Skin of body (tissue), 2 donors: ENCODE data around the gene PATJ. TPM values are rescaled to one million over a fixed set of nuclear protein-coding genes. Genes with fewer than 3 reads are reported as not detected.
A peak's percentile ranks its signal among the peaks of the same experiment; 100 is the strongest.
"Not testable (repeated sequence)": the region's sequence is repeated elsewhere in the genome, so short reads cannot be mapped to it uniquely, and the experiment has no call there.

ENCODE experiments used
- DNase-seq: peaks from one replicate; lab custom pipeline; 2025; lab: John Stamatoyannopoulos, UW
- total RNA-seq: library from RNA; depleted of rRNA; stranded (reverse); fragments of >200 nt; gene quantifications from one replicate; pipeline ENCODE4 v1.2.3, GENCODE V29; 2014

Gene PATJ
- total RNA-seq, 1 donor from 2014 or later, result 34.5 TPM

DNA sequence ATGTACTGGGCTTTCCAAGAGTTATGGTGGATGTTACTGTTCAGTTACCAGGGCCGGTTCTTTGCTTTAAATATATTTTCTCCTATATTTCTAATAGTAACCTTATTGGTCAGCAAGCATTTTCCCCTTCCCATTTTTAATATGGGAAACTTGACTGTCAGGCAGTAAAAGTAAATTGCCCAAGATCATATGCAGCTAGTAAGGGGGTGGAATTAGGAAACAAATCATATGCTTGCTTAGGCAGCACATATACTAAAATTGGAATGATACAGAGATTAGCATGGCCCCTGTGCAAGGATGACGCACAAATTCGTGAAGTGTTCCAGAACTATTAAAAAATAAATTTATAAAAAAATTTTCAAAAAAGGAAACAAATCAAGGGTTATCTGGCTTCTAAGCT lies 73.9 kb downstream of the PATJ start:
- no peak for DNase-seq

DNA sequence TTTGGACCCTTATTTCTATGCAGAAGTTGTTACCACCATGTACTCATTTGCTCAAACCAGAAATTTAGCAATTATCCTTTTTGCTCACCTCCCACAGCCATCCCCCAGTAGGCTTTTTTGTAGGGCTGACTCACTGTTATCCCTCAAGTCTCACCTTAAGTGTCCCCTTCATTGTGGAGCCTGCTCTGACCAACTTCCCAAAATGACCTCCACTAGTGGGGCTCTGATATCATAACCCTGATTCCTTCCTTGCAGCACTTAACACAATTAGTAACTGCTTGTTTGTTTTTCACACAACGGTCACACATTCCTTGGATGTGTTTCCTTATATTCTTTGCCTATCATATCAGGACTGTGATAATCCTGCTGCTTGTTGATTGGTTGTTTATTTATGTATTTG lies 76.7 kb downstream of the PATJ start:
- no peak for DNase-seq

DNA sequence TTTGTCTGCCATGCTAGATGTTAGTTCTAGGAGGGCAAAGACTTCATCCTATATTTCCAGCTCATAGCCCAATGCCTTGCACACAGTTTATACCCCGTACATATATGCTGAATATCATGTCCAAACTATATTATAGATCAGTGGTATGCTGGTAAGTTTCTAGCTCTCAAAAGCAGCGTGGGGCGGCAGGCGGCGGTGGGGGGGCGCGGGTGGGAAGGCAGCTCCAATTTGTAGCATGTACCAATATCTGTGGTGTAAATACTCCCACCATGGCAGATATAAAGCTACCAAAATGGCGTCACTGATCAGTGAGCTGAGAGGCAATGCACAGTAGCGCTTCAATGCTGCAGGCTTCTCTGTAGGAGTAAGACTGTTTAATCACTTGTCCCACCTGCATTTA lies 77.1 kb downstream of the PATJ start:
- DNase-seq, result no peak

DNA sequence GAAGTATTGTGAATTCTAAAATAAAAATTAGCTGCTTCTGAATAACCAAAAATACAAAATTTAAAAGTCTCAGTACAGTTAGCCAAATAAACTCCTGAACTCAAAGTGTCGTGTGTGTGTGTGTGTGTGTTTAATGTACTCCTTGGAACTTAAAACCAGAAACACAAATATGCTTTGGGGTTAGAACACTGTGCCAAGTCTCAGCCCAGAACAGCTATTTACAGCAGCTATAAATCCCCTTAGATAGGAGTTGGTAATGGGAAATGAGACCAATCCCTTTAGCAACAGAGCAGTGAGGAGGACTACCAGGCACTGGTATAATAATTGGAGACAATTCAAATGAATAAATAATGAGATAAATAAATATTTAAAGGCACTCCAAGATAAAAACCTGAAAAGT lies 83.1 kb downstream of the PATJ start:
- no peak for DNase-seq

DNA sequence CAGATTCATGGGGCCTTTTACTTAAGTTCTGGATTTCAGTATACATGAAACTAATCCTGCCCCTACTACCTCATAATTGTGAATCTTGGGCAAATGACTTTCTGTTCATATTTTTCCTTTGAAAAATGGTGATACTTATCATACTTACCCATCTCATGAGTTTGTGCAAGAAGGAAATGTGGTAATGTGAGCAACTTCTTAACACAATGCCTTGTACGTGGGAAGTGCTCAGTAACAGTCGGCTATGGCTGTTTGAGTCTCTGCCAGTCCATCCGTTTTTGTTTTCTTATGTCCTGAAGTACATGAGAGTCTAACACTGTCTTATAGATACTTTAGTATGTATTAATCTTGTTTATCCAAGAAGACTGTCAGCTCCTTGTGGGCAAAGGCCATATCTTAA lies 86.5 kb downstream of the PATJ start:
- no peak for DNase-seq

DNA sequence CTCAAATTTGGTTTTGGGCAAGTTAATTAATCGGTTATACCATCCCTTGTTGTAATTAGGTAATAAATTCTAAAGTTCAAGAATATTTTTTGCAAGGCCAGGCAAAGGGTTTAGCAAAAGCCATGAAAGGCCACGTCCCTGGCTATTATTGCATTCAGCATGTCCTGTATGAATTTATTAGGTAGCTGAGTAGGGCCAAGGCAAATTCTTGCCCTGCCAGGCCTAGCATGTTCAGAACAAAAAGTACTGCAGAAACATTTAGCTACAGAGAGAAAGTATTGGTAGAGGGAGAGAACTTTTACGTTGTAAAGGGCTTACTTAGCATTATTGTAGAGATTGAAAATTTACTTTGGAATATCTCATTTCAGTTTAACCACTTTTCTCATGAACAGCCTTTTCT lies 94.4 kb downstream of the PATJ start:
- no peak for DNase-seq

DNA sequence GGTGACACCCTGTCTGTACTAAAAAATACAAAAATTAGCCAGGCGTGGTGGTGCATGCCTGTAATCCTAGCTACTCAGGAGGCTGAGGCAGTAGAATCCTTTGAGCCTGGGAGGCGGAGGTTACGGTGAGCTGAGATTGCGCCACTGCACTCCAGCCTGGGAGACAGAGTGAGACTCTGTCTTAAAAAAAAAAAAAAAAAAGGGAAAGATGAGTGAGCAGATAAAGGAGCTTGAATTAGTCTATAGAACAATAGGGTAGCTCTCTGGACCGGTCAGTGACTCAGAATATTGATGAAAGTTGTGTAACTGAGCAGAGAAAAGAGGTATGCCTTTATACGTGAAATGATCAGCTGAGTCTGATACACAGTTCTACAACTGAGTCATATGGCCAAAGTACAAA lies 95.3 kb downstream of the PATJ start:
- DNase-seq, result not testable (repeated sequence)

DNA sequence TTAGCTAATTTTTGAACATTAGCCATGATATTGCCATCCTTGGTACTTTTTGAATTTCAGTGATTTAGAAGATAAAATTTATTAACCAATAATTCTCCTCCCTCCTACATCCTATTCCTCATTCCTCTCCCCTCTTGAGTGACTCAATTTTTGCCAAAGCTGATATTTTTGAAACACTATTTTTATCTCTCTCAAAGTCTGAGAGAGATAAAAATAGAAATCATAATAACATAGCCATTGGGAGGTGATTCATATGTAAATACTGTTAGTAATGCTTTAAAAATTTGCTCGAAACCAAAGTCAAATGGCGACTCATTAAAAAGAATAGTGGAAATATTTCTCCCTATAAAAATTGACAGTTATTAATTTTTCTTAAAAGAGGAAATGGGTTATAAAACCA lies 97.4 kb downstream of the PATJ start:
- DNase-seq, result no peak

DNA sequence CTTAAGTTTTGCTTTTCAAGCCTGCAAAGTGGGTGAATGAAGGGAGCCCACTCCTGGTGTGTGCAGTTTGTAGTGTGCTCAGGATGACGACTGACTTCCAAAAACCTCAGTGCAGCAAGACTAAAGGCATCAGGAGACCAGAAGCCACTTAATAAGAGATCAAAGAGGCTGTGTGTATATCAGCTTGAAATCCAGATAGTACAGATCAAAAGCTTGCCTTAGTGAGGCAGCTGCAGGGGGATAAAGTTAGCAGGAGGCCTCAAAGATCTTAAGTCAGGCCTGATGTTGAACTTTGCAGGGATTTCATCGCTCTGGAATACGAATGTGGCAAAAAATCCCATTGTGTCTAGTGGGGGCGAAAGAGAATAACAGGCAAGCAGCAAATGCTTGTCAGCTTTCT lies 99.8 kb downstream of the PATJ start:
- DNase-seq, result no peak

DNA sequence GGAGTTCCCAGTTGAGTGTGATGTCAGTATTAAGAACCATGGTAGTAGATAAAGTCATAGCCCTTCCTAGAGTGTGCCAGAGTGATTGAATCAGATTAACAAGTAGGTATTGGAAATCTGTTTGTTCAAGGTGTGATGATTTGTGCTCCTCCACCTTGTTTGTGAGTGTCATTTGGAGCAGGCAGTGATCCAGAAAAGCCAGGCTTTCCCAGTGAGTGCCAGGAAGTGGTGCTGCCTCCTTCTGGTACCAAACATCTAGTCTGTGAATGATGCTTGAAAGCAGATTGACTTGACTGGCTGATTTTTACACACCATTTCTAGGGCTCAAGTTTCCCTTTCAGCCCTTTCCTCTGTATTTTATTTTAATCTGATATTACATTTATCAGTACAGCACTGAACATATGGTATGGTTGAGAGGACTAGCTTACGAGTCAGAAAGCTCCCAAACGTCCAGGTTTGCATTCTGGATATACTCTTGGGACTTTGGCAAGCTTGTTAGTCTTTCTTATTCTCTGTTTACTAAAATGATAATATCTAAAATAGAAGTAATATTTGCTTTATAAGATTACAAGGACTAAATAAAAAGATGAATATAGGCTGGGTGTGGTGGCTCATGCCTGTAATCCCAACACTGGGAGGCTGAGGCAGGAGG lies 100.7 kb downstream of the PATJ start:
- no peak for DNase-seq

DNA sequence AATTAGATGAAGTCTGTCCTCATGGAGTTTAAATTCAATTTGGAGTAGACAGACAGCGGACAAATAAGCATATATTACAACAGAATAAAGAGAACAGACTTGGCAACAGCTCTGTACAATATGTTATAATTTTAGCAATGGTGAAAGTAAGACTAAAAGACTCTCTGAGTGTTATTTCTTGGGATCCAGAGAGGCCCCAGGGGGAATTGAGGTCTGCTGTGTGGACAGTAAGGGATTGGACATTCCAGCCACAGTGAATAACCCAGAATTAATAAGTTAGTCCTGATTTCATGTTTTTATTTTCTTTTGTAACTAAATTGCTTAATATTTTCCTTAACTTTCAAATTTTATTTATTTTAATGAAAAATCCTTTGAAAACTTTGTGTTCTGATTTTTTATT lies 101.7 kb downstream of the PATJ start:
- DNase-seq, result no peak

DNA sequence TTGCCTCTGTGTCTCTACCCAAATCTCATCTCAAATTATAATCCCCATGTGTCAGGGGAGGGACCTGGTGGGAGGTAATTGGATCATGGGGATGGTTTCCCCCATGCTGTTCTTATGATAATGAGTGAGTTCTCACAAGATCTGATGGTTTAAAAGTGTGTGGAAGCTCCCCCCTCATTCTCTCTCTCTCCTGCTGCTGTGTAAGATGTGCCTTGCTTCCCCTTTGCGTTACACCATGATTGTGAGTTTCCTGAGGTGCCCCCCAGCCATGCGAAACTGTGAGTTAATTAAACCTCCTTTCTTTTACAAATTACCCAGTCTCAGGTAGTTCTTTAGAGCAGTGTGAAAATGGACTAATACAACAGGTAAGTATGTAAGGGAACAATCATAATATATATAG lies 102.4 kb downstream of the PATJ start:
- not testable (repeated sequence) for DNase-seq

DNA sequence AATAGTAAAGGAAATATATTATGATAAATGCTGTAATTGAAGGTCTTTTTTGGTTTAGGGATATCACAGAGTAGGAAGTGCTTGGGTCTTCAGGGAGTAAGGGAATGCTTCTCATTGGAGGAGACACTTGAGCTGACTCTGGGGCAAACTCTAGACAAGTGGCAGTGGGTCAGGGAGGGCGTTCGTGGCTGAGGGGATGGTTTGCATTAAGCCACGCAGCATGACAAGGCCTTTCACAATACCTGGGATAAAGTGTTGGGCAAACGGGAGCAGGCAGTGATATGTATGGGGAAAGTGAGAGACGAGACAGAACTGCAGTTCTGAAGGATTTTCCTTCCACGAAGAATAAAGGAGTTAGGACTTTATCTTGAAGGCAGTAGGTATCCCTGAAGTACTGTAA lies 109.0 kb downstream of the PATJ start:
- DNase-seq, result no peak

DNA sequence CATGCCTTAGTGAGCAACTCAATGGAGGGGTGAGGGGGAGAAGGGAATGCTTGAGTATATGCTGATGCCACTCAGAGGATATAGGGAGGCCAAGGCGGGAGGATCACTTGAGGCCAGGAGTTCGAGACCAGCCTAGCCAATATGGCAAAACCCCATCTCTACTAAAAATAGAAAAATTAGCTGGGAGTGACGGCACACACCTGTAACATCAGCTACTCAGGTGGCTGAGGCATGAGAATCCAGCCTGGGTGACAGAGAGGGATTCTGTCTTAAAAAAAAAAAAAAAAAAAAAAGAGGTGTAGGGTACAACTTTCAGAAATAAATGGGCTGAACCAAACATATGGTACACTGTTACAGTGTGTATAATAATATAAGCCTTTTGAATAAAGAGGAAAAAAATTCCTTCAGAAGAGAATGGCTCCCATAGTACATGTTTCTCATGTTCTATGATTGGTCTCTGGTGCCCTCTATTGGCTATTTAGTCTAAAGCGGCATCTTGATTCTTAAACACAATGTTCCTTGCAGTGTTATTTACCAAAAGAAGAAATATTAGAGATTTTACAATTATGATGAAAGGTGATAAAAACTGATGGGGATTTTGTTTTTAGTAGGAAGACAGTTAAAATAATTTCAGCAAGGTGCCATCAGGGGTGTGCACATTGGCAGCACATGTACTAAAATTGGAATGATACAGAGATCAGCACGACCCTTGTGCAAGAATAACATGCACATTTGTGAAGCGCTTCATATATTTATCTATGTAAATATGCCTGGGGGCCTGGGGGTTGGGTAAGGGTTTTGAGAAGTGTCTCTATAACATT lies 109.8 kb downstream of the PATJ start:
- peak; percentile 68 for DNase-seq

DNA sequence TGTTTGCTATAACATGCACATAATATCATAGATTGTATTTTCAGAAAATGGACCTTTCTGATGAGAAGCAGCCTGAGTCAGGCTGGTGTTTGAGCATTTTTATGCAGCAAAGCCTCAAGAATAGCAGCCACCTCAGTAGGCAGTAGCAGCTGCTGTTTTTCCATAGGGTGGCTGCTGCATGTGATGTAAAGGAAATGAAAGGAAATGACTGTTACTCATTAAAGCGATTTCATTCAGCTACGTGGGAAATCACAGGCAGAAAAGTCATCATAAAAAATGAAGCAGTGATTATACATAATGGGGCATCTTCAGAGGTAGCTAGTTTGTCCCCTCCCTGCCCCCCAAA lies 110.4 kb downstream of the PATJ start:
- no peak for DNase-seq

DNA sequence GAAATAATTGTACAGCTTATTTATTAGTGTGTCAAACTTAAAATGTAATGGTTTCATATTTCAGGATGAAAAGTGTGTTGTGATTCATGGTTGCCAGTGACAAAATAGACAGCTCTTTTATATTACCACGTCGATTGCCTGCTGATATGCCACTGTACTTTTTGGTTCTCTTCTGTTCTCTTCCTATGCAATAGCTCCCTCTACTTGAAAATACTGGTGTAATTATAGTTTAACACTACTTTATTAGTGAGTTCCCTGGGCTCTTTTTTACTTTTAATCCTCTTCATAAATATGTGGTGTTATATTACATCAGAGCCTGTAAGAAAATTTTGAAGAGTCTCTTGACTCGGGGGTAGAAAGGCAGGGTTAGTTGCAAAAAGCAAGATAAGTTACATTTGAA lies 111.3 kb downstream of the PATJ start:
- peak; percentile 54 for DNase-seq

DNA sequence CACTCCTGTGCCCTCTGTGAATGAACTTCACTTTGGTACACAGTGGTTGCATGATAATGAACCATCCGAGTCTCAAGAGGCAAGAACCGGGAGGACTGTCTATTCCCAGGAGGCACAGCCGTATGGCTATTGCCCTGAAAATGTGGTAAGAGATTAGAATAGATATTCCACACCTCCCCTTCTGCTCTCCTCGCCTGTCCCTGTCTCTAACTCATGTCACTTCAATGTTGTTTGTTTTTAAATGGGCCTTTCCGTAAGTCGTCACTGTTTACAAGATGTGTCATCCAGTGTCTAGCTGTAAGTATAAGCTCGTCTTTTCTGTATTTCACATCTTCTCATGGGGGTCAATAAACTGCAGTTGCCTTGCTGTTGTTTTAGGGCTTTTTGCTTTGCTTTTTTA lies 122.2 kb downstream of the PATJ start:
- DNase-seq, result no peak

DNA sequence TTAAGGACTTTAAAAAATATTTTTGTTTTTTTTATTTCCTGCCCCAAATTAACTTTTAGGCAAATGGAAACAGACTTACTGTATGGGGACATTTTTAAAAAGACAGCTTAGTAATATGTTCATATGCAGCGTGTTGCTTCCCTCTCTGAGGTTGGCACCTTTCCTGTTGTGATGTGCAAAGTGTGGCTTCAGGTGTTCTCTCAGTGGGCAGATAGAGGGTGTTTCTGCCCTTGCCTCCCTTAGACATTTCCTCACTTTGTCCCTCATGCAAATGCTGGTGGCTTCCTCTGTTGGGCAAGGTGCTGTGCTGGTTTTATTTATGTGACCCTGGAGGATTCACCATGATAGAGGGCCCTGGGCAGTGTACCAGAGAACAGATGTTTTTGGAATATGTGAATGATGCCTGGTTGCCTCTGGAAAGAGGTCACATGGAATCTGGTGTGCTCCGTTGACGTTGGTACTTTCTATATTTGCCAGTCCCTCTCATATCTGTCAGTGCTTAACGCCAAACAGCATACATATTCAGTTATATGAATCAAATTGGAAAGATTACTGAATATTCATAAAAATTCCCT lies 123.5 kb downstream of the PATJ start:
- DNase-seq, result no peak

DNA sequence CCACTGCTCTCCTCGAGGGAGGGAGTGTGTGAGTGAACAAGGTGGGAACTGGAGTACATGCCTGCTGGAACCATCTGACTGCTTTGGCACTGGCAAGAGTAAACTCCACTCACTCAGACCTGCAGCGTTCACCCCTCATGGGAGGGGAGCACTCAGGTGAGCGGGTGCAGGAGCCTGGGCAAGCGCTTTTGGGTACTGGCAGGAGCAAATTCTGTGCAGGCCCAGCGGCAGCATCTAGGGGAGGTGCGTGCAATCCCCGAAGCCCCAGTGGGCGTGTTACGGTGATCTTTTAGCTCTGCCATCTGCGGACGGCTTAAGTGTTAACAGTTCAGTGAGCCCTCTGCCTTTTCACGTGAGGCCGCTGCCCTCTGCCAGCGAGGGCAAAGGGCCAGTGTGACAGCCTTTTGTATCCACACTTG lies 127.4 kb downstream of the PATJ start:
- DNase-seq, result no peak

DNA sequence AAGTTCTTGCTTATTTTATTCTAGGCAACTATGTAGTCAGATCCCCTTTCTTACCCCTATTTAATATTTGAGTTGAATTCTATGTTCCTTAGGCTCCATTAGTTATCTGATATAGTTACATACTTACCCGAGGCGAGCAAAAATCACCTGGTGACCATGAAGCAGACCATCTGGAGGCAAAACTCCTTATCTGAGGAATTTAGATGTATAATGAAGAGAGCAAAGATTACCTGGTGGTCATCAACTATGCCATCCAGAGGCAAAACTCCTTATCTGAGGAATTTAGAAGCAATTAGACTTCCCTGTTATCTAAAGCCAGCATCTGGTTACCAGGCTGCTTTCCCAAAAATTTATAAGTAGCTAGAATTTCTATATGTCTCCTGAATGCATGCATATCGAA lies 129.9 kb downstream of the PATJ start:
- DNase-seq, result no peak

DNA sequence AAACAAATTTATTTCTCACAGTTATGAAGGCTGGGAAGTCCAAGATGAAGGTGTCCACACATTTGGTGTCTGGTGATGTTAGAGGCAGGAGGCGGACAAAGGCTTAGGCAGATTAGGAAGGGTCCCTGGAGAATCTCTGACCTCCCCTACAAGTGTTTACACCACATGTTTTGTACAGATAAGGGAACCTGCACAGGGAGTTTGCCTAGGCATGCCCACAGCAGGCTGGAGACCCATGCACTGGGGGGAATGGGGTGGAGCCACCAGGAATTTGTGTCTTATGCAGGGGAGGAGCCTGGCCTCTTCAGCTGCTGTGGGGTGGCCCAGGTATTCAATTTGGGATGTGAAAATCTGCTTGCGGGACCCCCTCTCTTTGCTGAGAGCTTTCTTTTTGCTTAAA lies 131.3 kb downstream of the PATJ start:
- no peak for DNase-seq

DNA sequence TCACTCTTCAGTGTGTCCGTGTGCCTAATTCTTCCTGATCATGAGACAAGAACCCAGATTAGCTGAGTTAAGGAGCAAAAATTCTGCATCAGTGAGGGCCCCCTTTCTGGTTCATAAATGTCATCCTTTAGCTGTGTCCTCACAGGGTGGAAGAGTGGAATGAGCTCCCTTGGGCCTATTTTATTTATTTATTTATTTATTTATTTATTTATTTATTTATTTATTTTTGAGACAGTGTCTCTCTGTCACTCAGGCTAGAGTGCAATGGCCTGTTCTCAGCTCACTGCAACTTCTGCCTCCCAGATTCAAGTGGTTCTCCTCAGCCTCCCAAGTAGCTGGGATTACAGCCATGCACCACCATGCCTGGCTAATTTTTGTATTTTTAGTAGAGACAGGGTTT lies 131.7 kb downstream of the PATJ start:
- DNase-seq, result no peak

DNA sequence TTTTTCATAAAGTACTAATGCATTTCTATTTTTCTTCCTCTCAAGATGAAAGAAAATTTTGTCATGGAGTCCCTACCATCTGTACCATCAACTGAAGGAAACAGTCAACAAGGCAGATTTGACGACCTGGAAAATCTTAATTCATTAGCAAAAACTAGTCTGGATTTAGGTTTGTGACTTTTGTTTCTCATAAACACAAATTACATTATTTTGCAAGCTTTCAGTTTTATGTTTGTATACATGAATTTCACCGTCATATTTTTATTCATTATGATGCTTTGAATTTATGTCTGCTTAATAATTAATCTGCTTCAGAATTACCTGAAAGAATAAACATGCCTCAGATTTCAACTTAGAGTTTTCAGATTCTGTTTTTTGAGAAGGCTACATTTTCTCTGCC lies 132.9 kb downstream of the PATJ start:
- no peak for DNase-seq
